Cardiac ventricle fibroblast (primary cell): ENCODE measurements around the gene CHRNA4. TPM values are rescaled to one million over a fixed set of nuclear protein-coding genes. Genes with fewer than 3 reads are reported as not detected.

Experiments used
- total RNA-seq: library from RNA; depleted of rRNA; stranded (reverse); fragments of >200 nt; gene quantifications from 2 replicates; pipeline ENCODE4 v1.2.3, GENCODE V29; 2015

The CHRNA4 gene
- total RNA-seq = 0.05 TPM in 1 of 2 replicates, not detected in the other

DNA sequence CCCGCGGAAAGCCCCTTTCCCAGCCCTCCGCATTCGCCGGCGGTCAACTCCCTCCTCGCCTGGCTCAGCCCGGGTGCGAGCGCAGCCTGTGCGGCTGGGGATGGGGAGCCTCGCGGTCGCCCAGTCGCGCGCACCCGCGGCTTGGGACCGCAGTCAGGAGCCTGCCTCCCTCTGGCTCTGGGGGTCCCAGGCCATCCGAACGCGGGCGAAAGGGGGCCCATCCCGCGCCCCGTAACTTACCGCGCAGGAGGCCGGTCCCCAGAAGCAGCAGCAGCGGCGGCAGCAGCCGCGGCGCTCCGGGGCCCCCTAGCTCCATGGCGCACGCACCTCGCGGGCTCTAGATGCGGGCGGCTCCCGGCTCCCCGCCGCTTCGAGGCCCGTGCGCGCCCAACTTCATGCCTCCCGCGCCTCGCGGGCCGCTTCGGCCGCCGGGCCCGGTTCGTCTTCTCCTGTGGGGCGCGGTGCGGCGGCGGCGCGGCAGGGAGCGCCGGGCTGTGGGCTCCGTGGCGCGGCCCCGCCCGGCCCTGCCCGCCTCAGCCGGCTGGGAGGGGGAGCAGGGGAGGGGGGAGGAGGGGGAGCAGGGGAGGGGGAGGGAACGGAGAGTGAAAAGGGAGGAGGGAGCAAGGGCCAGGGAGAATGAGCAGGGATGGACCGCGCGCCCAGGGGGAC, at the start of gene CHRNA4:
CHRNA4 (minus strand) TSS at position 500 of the 669 bp plus-strand sequence; CDS start at position 316, 184 bp downstream.

Other genes with a start within 250 kb of the CHRNA4 start
- 20.0 and 24.5 TPM in 2 replicates for gene YTHDF1, start 145.2 kb downstream of the CHRNA4 start, total RNA-seq
- not detected in 2 replicates for gene BIRC7, start 125.4 kb downstream of the CHRNA4 start, total RNA-seq
- gene NKAIN4, start 106.9 kb downstream of the CHRNA4 start, total RNA-seq = not detected in 2 replicates
- gene ARFGAP1, start 88.5 kb downstream of the CHRNA4 start, total RNA-seq = 53.1 and 55.0 TPM in 2 replicates
- gene COL20A1, start 68.2 kb downstream of the CHRNA4 start, total RNA-seq = not detected in 2 replicates
- not detected in 2 replicates for gene KCNQ2, start 111.3 kb upstream of the CHRNA4 start, total RNA-seq
- not detected in 2 replicates for gene EEF1A2, start 137.7 kb upstream of the CHRNA4 start, total RNA-seq
- gene PPDPF, start 159.4 kb upstream of the CHRNA4 start, total RNA-seq = 75.1 and 118 TPM in 2 replicates
- gene PTK6, start 176.0 kb upstream of the CHRNA4 start, total RNA-seq = 0.15 TPM in 1 of 2 replicates, not detected in the other
- not detected in 2 replicates for gene SRMS, start 186.4 kb upstream of the CHRNA4 start, total RNA-seq
- gene FNDC11, start 192.8 kb upstream of the CHRNA4 start, total RNA-seq = 0.05 and 0.12 TPM in 2 replicates
- gene HELZ2, start 212.9 kb upstream of the CHRNA4 start, total RNA-seq = 25.2 and 44.7 TPM in 2 replicates